ENCODE results near the gene KEL.

Gene KEL

GRCh38 chr7:142919656-142920055, 42.5 kb downstream of the KEL start:
- TF ChIP-seq TAF1 (IDR thresholded peaks at IDR 0.05; ENCODE audit: borderline replicate concordance, insufficient read depth, low read length) (no peak), REST (IDR thresholded peaks at IDR 0.05; ENCODE audit: insufficient read depth in 1 of 2, low read depth in 2 of 2, low read length in 2 of 2) (no peak), SIN3A (IDR thresholded peaks at IDR 0.05; ENCODE audit: borderline replicate concordance, insufficient read depth, low read length) (no peak), POLR2AphosphoS5 (IDR thresholded peaks at IDR 0.05; ENCODE audit: low read depth, low read length) (no peak), FOXP2 (optimal IDR thresholded peaks at IDR 0.05; ENCODE audit: borderline replicate concordance, extremely low read depth, extremely low read length, insufficient read depth) (no peak)

GRCh38 chr7:142918901-142919300, 43.3 kb downstream of the KEL start:
- TF ChIP-seq REST (IDR thresholded peaks at IDR 0.05; ENCODE audit: insufficient read depth in 1 of 2, low read depth in 2 of 2, low read length in 2 of 2): no peak
- TF ChIP-seq SIN3A (IDR thresholded peaks at IDR 0.05; ENCODE audit: borderline replicate concordance, insufficient read depth, low read length): no peak
- TF ChIP-seq FOXP2 (optimal IDR thresholded peaks at IDR 0.05; ENCODE audit: borderline replicate concordance, extremely low read depth, extremely low read length, insufficient read depth): no peak
- TF ChIP-seq POLR2AphosphoS5 (IDR thresholded peaks at IDR 0.05; ENCODE audit: low read depth, low read length): no peak
- no peak for TF ChIP-seq TAF1 (IDR thresholded peaks at IDR 0.05; ENCODE audit: borderline replicate concordance, insufficient read depth, low read length)

- no peak for TF ChIP-seq REST (IDR thresholded peaks at IDR 0.05; ENCODE audit: insufficient read depth in 1 of 2, low read depth in 2 of 2, low read length in 2 of 2)
- TF ChIP-seq TAF1 (IDR thresholded peaks at IDR 0.05; ENCODE audit: borderline replicate concordance, insufficient read depth, low read length): no peak
- TF ChIP-seq SIN3A (IDR thresholded peaks at IDR 0.05; ENCODE audit: borderline replicate concordance, insufficient read depth, low read length): no peak
- no peak for TF ChIP-seq FOXP2 (optimal IDR thresholded peaks at IDR 0.05; ENCODE audit: borderline replicate concordance, extremely low read depth, extremely low read length, insufficient read depth)
- no peak for TF ChIP-seq POLR2AphosphoS5 (IDR thresholded peaks at IDR 0.05; ENCODE audit: low read depth, low read length)
Observed at GRCh38 chr7:142917447-142917846, 44.7 kb downstream of the KEL start.

GRCh38 chr7:142916508-142916907, 45.7 kb downstream of the KEL start:
- no peak for TF ChIP-seq SIN3A (IDR thresholded peaks at IDR 0.05; ENCODE audit: borderline replicate concordance, insufficient read depth, low read length)
- no peak for TF ChIP-seq TAF1 (IDR thresholded peaks at IDR 0.05; ENCODE audit: borderline replicate concordance, insufficient read depth, low read length)
- no peak for TF ChIP-seq FOXP2 (optimal IDR thresholded peaks at IDR 0.05; ENCODE audit: borderline replicate concordance, extremely low read depth, extremely low read length, insufficient read depth)
- no peak for TF ChIP-seq REST (IDR thresholded peaks at IDR 0.05; ENCODE audit: insufficient read depth in 1 of 2, low read depth in 2 of 2, low read length in 2 of 2)
- no peak for TF ChIP-seq POLR2AphosphoS5 (IDR thresholded peaks at IDR 0.05; ENCODE audit: low read depth, low read length)

GRCh38 chr7:142915315-142915714, 46.8 kb downstream of the KEL start:
- TF ChIP-seq REST (IDR thresholded peaks at IDR 0.05; ENCODE audit: insufficient read depth in 1 of 2, low read depth in 2 of 2, low read length in 2 of 2): no peak
